Measurements from ENCODE around the gene KIFC3. TPM values are rescaled to one million over a fixed set of nuclear protein-coding genes. Genes with fewer than 3 reads are reported as not detected.

KIFC3 gene
- total and polyA plus RNA-seq, 7 donors = 3.1 to 17.8 (median 6.6) TPM

- DNase-seq = peak in 1 of 2 donors; percentile 35
Observed at GRCh38 chr16:57795431-57795878, 6.8 kb downstream of the KIFC3 start.

GRCh38 chr16:57794849-57795430 is 7.4 kb downstream of the KIFC3 start:
- no peak overlapping the region for H3K4me3 ChIP-seq
- intact Hi-C loops (cut with DNase I) = loop anchor here (2.0 to 5.0 kb wide), 2 partner anchors 36 to 67 kb away; no protein-coding TSS in a partner anchor
- DNase-seq (no peak), ATAC-seq (no peak)
- no peaks in the 10 kb centered on the region for H3K27me3 ChIP-seq (ENCODE audit: insufficient read depth in 3 of 3, low read length in 2 of 3)
- TF ChIP-seq, protein P1, sequence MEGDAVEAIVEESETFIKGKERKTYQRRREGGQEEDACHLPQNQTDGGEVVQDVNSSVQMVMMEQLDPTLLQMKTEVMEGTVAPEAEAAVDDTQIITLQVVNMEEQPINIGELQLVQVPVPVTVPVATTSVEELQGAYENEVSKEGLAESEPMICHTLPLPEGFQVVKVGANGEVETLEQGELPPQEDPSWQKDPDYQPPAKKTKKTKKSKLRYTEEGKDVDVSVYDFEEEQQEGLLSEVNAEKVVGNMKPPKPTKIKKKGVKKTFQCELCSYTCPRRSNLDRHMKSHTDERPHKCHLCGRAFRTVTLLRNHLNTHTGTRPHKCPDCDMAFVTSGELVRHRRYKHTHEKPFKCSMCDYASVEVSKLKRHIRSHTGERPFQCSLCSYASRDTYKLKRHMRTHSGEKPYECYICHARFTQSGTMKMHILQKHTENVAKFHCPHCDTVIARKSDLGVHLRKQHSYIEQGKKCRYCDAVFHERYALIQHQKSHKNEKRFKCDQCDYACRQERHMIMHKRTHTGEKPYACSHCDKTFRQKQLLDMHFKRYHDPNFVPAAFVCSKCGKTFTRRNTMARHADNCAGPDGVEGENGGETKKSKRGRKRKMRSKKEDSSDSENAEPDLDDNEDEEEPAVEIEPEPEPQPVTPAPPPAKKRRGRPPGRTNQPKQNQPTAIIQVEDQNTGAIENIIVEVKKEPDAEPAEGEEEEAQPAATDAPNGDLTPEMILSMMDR (IDR thresholded peaks at IDR 0.05) = no peak
- no peaks in the 10 kb centered on the region for H3K9me3 ChIP-seq
- no peaks in the 10 kb centered on the region for H3K36me3 ChIP-seq (ENCODE audit: insufficient read depth in 1 of 2, low read depth in 1 of 2)
- H3K4me1 ChIP-seq = peaks cover 47% of the 10 kb centered on the region
- WGBS, 3 donors = 86 to 89% (median 88%) methylated on average over 18 of the region's 18 CpGs
- no peak overlapping the region for H3K27ac ChIP-seq

More at GRCh38 chr16:57795431-57795878, 6.8 kb downstream of the KIFC3 start:
- Histone ChIP-seq H3K27ac (no peak overlapping the region), H3K4me1 (peaks cover 49% of the 10 kb centered on the region), H3K27me3 (ENCODE audit: insufficient read depth in 3 of 3, low read length in 2 of 3) (no peaks in the 10 kb centered on the region), H3K4me3 (no peak overlapping the region), H3K9me3 (no peaks in the 10 kb centered on the region), H3K36me3 (ENCODE audit: insufficient read depth in 1 of 2, low read depth in 1 of 2) (no peaks in the 10 kb centered on the region)
- intact Hi-C loops (cut with DNase I) = loop anchor here (2.0 to 5.0 kb wide), 2 partner anchors 35 to 67 kb away; no protein-coding TSS in a partner anchor
- peak; percentile 13 to 43 (median 29) for ATAC-seq
- WGBS, 3 donors = 43 to 57% (median 45%) methylated on average over 9 of the region's 9 CpGs
- TF ChIP-seq, protein P1 (IDR thresholded peaks at IDR 0.05) = peak; percentile 40

DNA sequence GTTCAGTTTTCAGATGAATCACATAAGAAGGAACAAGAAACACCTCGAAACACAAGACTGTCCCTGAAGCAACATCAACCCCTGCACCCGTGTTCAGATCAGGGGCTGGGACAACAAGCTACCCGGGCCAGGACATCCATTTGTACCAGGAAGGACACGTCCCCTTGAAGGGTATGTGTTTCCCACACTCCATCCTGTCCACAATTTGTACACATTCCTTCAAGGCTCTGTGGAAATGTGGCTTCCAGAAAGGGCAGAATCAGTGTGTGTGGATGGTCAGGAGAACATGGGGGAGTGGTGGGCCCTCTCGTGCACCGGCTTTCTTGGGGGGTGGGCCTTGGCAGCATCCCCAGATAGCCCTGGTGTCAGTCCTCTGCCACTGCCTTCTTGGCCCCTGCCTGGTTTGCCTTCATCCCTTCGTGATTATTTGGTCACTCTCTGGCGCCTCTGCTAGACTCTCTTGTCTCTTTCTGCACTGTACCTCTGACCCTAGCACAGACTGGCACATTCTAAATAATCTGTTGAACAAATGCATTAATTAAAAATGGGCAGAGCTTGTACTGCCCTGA is 10.3 kb downstream of the KIFC3 start:
- Histone ChIP-seq H3K9me3 (no peaks in the 10 kb centered on the region), H3K27ac (peak overlapping the region; percentile 76), H3K27me3 (ENCODE audit: insufficient read depth in 3 of 3, low read length in 2 of 3) (no peaks in the 10 kb centered on the region), H3K4me1 (peaks cover 25% of the 10 kb centered on the region), H3K36me3 (ENCODE audit: insufficient read depth in 1 of 2, low read depth in 1 of 2) (no peaks in the 10 kb centered on the region), H3K4me3 (no peak overlapping the region)
- TF ChIP-seq, protein P1 (IDR thresholded peaks at IDR 0.05) = no peak
- no peak for ATAC-seq
- peak; percentile 5 to 13 for DNase-seq
- 40 to 49% (median 42%) methylated on average over 8 of the region's 8 CpGs for WGBS, 3 donors
- intact Hi-C loops (cut with DNase I) = no loop called here

DNA sequence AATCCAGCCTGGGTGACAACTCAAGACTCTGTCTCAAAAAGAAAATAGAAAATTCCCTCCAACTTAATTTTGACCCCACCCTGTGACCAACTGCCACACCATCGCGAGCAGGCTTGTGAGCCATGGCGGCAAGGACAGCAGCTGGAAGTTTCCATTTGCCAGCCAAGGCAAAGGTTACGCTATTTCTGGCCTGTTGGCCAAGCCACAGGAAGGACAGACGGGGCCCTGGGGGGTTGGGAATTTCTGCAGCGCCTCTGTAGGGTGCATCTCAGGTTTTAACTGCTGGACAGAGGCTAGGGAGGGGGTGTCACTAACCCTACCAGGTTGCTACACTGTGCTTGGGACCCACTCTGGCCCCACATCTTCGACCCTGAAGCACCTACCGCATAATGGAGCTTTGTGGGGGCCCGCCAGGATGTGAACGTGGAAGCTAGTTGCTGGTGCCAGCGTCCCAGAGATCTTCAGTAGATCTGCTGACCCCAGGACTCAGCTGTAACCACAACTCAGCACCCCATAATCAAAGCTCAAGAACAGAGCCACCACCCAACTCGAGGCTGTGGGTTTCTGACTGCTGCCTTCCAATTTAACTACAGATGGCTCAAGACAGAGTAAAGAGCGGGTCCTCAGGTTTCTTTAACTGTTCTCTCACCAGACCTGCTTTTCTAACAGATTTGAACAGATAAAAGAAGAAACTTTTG is 10.9 kb downstream of the KIFC3 start:
- H3K4me3 ChIP-seq = peak overlapping the region; percentile 24
- no peaks in the 10 kb centered on the region for H3K9me3 ChIP-seq
- intact Hi-C loops (cut with DNase I) = no loop called here
- no peaks in the 10 kb centered on the region for H3K36me3 ChIP-seq (ENCODE audit: insufficient read depth in 1 of 2, low read depth in 1 of 2)
- peak overlapping the region; percentile 76 for H3K27ac ChIP-seq
- 14 to 19% (median 19%) methylated on average over 12 to 13 of the region's 13 CpGs for WGBS, 3 donors
- ATAC-seq (peak; percentile 78 to 89 (median 85)), DNase-seq (peak; percentile 73 to 87)
- TF ChIP-seq, protein P1 (IDR thresholded peaks at IDR 0.05) = no peak
- H3K27me3 ChIP-seq (ENCODE audit: insufficient read depth in 3 of 3, low read length in 2 of 3) = no peaks in the 10 kb centered on the region
- peaks cover 26% of the 10 kb centered on the region for H3K4me1 ChIP-seq
